Heart left ventricle (tissue), 16 donors: ENCODE measurements around the gene EMC1. TPM values are rescaled to one million over a fixed set of nuclear protein-coding genes. Genes with fewer than 3 reads are reported as not detected.

ENCODE experiments used
- ATAC-seq, 4 donors: fragments of 200-7000 bp; cut with Tn5 transposase; one replicate each; pipeline ENCODE4 v1.9.1; 2020 to 2022; ENCODE audit warnings: moderate library complexity in 4 of 4, mild to moderate bottlenecking in 3 of 4, moderate number of reproducible peaks in 1 of 4
- DNase-seq, 5 donors: peaks; one replicate each; pipeline ENCODE4 v3.0.0-alpha.2; 2020
- H3K27ac ChIP-seq, 12 donors: fragments of 200-600 bp; sonication (generic) in 4 of 12; one replicate each; pipeline versions ENCODE4 v1.5.0 to v1.8.0; 2016 to 2022; ENCODE audit warnings: mild to moderate bottlenecking in 2 of 12
- H3K27me3 ChIP-seq, 9 donors: fragments of 200-600 bp; sonication (generic) in 2 of 9; one replicate each; pipeline versions ENCODE4 v1.5.1 to v1.8.0; 2016 to 2022; ENCODE audit warnings: mild to moderate bottlenecking in 3 of 9
- H3K36me3 ChIP-seq, 9 donors: fragments of 200-600 bp; sonication (generic) in 2 of 9; one replicate each; pipeline versions ENCODE4 v1.5.0 to v1.8.0; 2018 to 2022; ENCODE audit warnings: mild to moderate bottlenecking in 2 of 9
- H3K4me1 ChIP-seq, 12 donors: fragments of 200-600 bp; sonication (generic) in 4 of 12; one replicate each; pipeline versions ENCODE4 v1.5.0 to v1.8.0; 2016 to 2022; ENCODE audit warnings: mild to moderate bottlenecking in 3 of 12
- H3K4me3 ChIP-seq, 12 donors: fragments of 200-600 bp; sonication (generic) in 4 of 12; one replicate each; pipeline versions ENCODE4 v1.5.0 to v1.8.0; 2017 to 2022; ENCODE audit warnings: mild to moderate bottlenecking in 9 of 12, moderate library complexity in 4 of 12
- H3K9me3 ChIP-seq, 12 donors: fragments of 200-600 bp; sonication (generic) in 4 of 12; one replicate each; pipeline versions ENCODE4 v1.5.0 to v1.8.0; 2016 to 2022; ENCODE audit warnings: mild to moderate bottlenecking in 1 of 12
- CTCF ChIP-seq, 12 donors: fragments of 200-600 bp; sonication (generic) in 4 of 12; IDR thresholded peaks; one replicate each; pipeline versions ENCODE4 v1.5.0 to v1.8.0; 2018 to 2022; ENCODE audit warnings: antibody characterized with exemption in 12 of 12, mild to moderate bottlenecking in 5 of 12
- POLR2A ChIP-seq, 2 donors: fragments of 450-650 bp; IDR thresholded peaks; one replicate each; pipeline ENCODE4 v1.6.1; 2017; ENCODE audit warnings: antibody characterized with exemption in 2 of 2, mild to moderate bottlenecking in 2 of 2, moderate library complexity in 2 of 2
- WGBS, 4 donors: extraction: QIAGEN DNeasy Blood & Tissue Kit in 2 of 4; methylation state at CpG; one replicate each; pipeline versions ENCODE4 v1.1.5 to v1.1.7; 2013 to 2018; 5-methylcytosine and 5-hydroxymethylcytosine counted together
- intact Hi-C, 10 donors: fragments of 100-400 bp; cut with DNase I; formaldehyde crosslinking; loops; one replicate each; pipeline versions ENCODE4 v1.11.1 to v1.14.2; 2022
- polyA plus RNA-seq, 2 donors: library from polyadenylated mRNA; stranded (reverse); fragments of 200-250 nt; gene quantifications; one replicate each; pipeline ENCODE4 v1.2.3, GENCODE V29; 2013
- total RNA-seq, 9 donors: library from RNA; depleted of rRNA in 2 of 9; stranded (reverse); fragments of >200 nt in 2 of 9; fragmentation: NEBNext Ultra II Directional in 3 of 9; extraction: Animal tissue kit (Norgen Biotek cat#: 25700) in 3 of 9; gene quantifications; one replicate each; pipeline versions ENCODE4 v1.1.0 to v1.2.4, GENCODE V29; 2016 to 2023
- donor health status: ischemic (EF 13 %, LVEDD 7.1; RV severe dilation, severe dysfunction).
- donor health status: healthy with polysubstance abuse.
- donor health status: DM: no; HTN: yes; CAD: no.
- donor health status: DM: no; HTN: no; CAD: no.
- donor health status: ischemic (EF 25% LVEDD 6.9; RV normal size, moderate dysfunction).
- donor health status: ischemic (EF 25% LVEDD 5.7; RV mildly dilated, moderate dysfunction).
- donor health status: healthy.
- donor health status: DM: yes; HTN: yes; CAD: no.
- donor health status: ischemic (EF 35%, LVEDD 5.7; RV mildly dilated, moderate dysfunction).
- donor health status: nonischemic (EF 11% LVEDD 7.7; RV severe dilation, severe dysfunction).
- donor health status: DM: yes; HTN: yes; CAD: no.
- donor health status: PGD.
- donor health status: ischemic (EF 29% LVEDD 5.4; RV normal size, mild dysfunction).
- donor health status: nonischemic (EF 23%, LVEDD 6.1; RV moderate dilation, normal function).

EMC1 gene
- total and polyA plus RNA-seq, 11 donors: 10.1 to 54.5 (median 28.9) TPM

GRCh38 chr1:19178734-19179398, 72.5 kb downstream of the EMC1 start:
- WGBS, 4 donors: 53 to 64% (median 58%) methylated on average over 5 of the region's 5 CpGs
- H3K9me3 ChIP-seq: no peaks in the 10 kb centered on the region
- peaks cover 0 to 100% (median 87%) of the 10 kb centered on the region in 9 donors for H3K36me3 ChIP-seq
- ATAC-seq: peak; percentile 64 to 85 (median 70)
- DNase-seq: no peak
- peaks cover 0 to 5% (median 0%) of the 10 kb centered on the region in 12 donors for H3K4me1 ChIP-seq
- no peak overlapping the region for H3K4me3 ChIP-seq
- TF ChIP-seq POLR2A (IDR thresholded peaks at IDR 0.05) (no peak), CTCF (IDR thresholded peaks at IDR 0.05) (no peak)
- peak overlapping the region in 5 of 12 donors; percentile 2 to 43 (median 25) for H3K27ac ChIP-seq
- intact Hi-C loops: loop anchor here in 6 of 10 donors (1.0 to 10.0 kb wide), 4 partner anchors 62 to 64 kb away; no protein-coding TSS in a partner anchor
- no peaks in the 10 kb centered on the region for H3K27me3 ChIP-seq

GRCh38 chr1:19177811-19178210, 73.5 kb downstream of the EMC1 start:
- TF ChIP-seq CTCF (IDR thresholded peaks at IDR 0.05): no peak
- TF ChIP-seq POLR2A (IDR thresholded peaks at IDR 0.05): no peak
- Histone ChIP-seq H3K36me3 (peaks cover 0 to 100% (median 87%) of the 10 kb centered on the region in 9 donors), H3K27me3 (no peaks in the 10 kb centered on the region), H3K9me3 (no peaks in the 10 kb centered on the region), H3K27ac (no peak overlapping the region), H3K4me1 (peaks cover 0 to 5% (median 0%) of the 10 kb centered on the region in 12 donors), H3K4me3 (no peak overlapping the region)
- DNase-seq: no peak
- no peak for ATAC-seq
- WGBS, 4 donors: 79 to 87% (median 85%) methylated on average over 2 of the region's 2 CpGs
- intact Hi-C loops: loop anchor here in 5 of 10 donors (2.0 to 10.0 kb wide), 3 partner anchors 63 to 64 kb away; no protein-coding TSS in a partner anchor

- no peak overlapping the region for H3K4me3 ChIP-seq
Observed at GRCh38 chr1:19169642-19170041, 81.7 kb downstream of the EMC1 start.

More at GRCh38 chr1:19169642-19170041, 81.7 kb downstream of the EMC1 start:
- Histone ChIP-seq H3K4me1 (peaks cover 0 to 15% (median 0%) of the 10 kb centered on the region in 12 donors), H3K27me3 (no peaks in the 10 kb centered on the region), H3K27ac (no peak overlapping the region), H3K9me3 (no peaks in the 10 kb centered on the region), H3K36me3 (peaks cover 0 to 100% (median 99%) of the 10 kb centered on the region in 9 donors)
- ATAC-seq (no peak), DNase-seq (no peak)
- TF ChIP-seq POLR2A (IDR thresholded peaks at IDR 0.05): no peak
- TF ChIP-seq CTCF (IDR thresholded peaks at IDR 0.05): no peak
- WGBS, 4 donors: 71 to 85% (median 79%) methylated on average over 2 of the region's 2 CpGs
- intact Hi-C loops: loop anchor here in 2 of 10 donors (5.0 to 10.0 kb wide), 2 partner anchors 32 to 55 kb away; no protein-coding TSS in a partner anchor
